A549 (cell line): ENCODE results near the gene FBXW9.

Source experiments
- CBX8 ChIP-seq: fragments of 200-600 bp; sonication (generic); IDR thresholded peaks from 2 replicates; pipeline ENCODE4 v1.6.1; 2016
- POLR2A ChIP-seq: IDR thresholded peaks from 2 replicates; pipeline ENCODE4 v1.6.1; 2012; ENCODE audit warnings: mild to moderate bottlenecking, low read length
- RAD21 ChIP-seq, 2 experiments: fragments of >200 bp in 1 of 2; sonication (Bioruptor Twin) in 1 of 2; formaldehyde crosslinking in 1 of 2; IDR thresholded peaks in 1 of 2; conservative IDR thresholded peaks in 1 of 2; 2 replicates in 1 of 2; 3 replicates in 1 of 2; pipeline ENCODE4 v1.6.1; 2012 to 2018; ENCODE audit warnings: inconsistent platforms in 1 of 2

- no peak for TF ChIP-seq CBX8
- TF ChIP-seq RAD21 (conservative IDR thresholded peaks at IDR 0.05 in 1 of 2, IDR thresholded peaks at IDR 0.05 in 1 of 2) = no peak
- no peak for TF ChIP-seq POLR2A
Observed at GRCh38 chr19:12648088-12648487, 48.3 kb downstream of the FBXW9 start.
